GM12865 (cell line): ENCODE measurements around the gene RDH8.

Experiments
- DNase-seq: peaks from one replicate; pipeline ENCODE4 v3.0.0; 2010; ENCODE audit warnings: low read depth
- H3K4me3 ChIP-seq: 2 replicates; pipeline ENCODE4 v1.5.1; 2011; ENCODE audit warnings: mild to moderate bottlenecking, low read depth, low read length, control low read depth
- CTCF ChIP-seq: IDR thresholded peaks from 2 replicates; pipeline ENCODE4 v1.5.1; 2011; ENCODE audit warnings: low read length, control low read depth, low read depth, inconsistent platforms; ENCODE audit not compliant: insufficient read depth; ENCODE audit errors: missing control alignments

The RDH8 gene

GRCh38 chr19:9971166-9971897 is 42.0 kb upstream of the RDH8 start:
- no peak for DNase-seq
- TF ChIP-seq CTCF, result no peak
- H3K4me3 ChIP-seq, result no peak overlapping the region

GRCh38 chr19:9972103-9972502 is 41.2 kb upstream of the RDH8 start:
- no peak overlapping the region for H3K4me3 ChIP-seq
- no peak for TF ChIP-seq CTCF
- DNase-seq, result no peak

- no peak for DNase-seq
- H3K4me3 ChIP-seq, result no peak overlapping the region
- TF ChIP-seq CTCF, result no peak
These were observed 31.6 kb upstream of the RDH8 start for GRCh38 chr19:9981406-9982260.

- TF ChIP-seq CTCF, result no peak
- no peak for DNase-seq
- no peak overlapping the region for H3K4me3 ChIP-seq
These were observed 26.4 kb upstream of the RDH8 start for GRCh38 chr19:9986787-9987281.

GRCh38 chr19:9989504-9989903 is 23.8 kb upstream of the RDH8 start:
- no peak overlapping the region for H3K4me3 ChIP-seq
- no peak for DNase-seq
- TF ChIP-seq CTCF, result no peak

GRCh38 chr19:9991425-9992191 is 21.7 kb upstream of the RDH8 start:
- DNase-seq, result no peak
- no peak for TF ChIP-seq CTCF
- no peak overlapping the region for H3K4me3 ChIP-seq
